HG03159 (cell line): ENCODE results near the gene FBXW10.
"Not testable (repeated sequence)": the region's sequence is repeated elsewhere in the genome, so short reads cannot be mapped to it uniquely, and the experiment has no call there.

ENCODE experiments used
- ATAC-seq: cut with Tn5 transposase; IDR thresholded peaks from one replicate; pipeline ENCODE4 v1.9.1; 2021; ENCODE audit warnings: mild to moderate bottlenecking, moderate library complexity; ENCODE audit not compliant: unreplicated experiment

Gene FBXW10

GRCh38 chr17:18743699-18744421 lies at the start of gene FBXW10:
TSS of gene FBXW10 (plus strand) at chr17:18744054. CDS start at chr17:18744245, 191 bp downstream.
- not testable (repeated sequence) for ATAC-seq

- ATAC-seq = not testable (repeated sequence)
Observed at GRCh38 chr17:18695143-18695542, 48.7 kb upstream of the FBXW10 start.

GRCh38 chr17:18698473-18699103 lies 45.3 kb upstream of the FBXW10 start:
- not testable (repeated sequence) for ATAC-seq

- ATAC-seq = not testable (repeated sequence)
Observed at GRCh38 chr17:18705955-18706354, 37.9 kb upstream of the FBXW10 start.

GRCh38 chr17:18708215-18708614 lies 35.6 kb upstream of the FBXW10 start:
- ATAC-seq = not testable (repeated sequence)

GRCh38 chr17:18712354-18712999 lies 31.4 kb upstream of the FBXW10 start:
- ATAC-seq = not testable (repeated sequence)

- ATAC-seq = not testable (repeated sequence)
Observed at GRCh38 chr17:18718643-18719427, 25.0 kb upstream of the FBXW10 start.

GRCh38 chr17:18719428-18720110 lies 24.3 kb upstream of the FBXW10 start:
- ATAC-seq = not testable (repeated sequence)

GRCh38 chr17:18721775-18722547 lies 21.9 kb upstream of the FBXW10 start:
- not testable (repeated sequence) for ATAC-seq

GRCh38 chr17:18722612-18723011 lies 21.2 kb upstream of the FBXW10 start:
- not testable (repeated sequence) for ATAC-seq

GRCh38 chr17:18723509-18723908 lies 20.3 kb upstream of the FBXW10 start:
- ATAC-seq = not testable (repeated sequence)

- not testable (repeated sequence) for ATAC-seq
Observed at GRCh38 chr17:18732438-18732837, 11.4 kb upstream of the FBXW10 start.

GRCh38 chr17:18733350-18733749 lies 10.5 kb upstream of the FBXW10 start:
- not testable (repeated sequence) for ATAC-seq

- not testable (repeated sequence) for ATAC-seq
Observed at GRCh38 chr17:18739616-18740391, 4.0 kb upstream of the FBXW10 start.

GRCh38 chr17:18741228-18741627 lies 2.6 kb upstream of the FBXW10 start:
- ATAC-seq = not testable (repeated sequence)

- not testable (repeated sequence) for ATAC-seq
Observed at GRCh38 chr17:18744726-18745125, 872 bp downstream of the FBXW10 start.

GRCh38 chr17:18746551-18746950 lies 2.7 kb downstream of the FBXW10 start:
- ATAC-seq = not testable (repeated sequence)

GRCh38 chr17:18747501-18747900 lies 3.6 kb downstream of the FBXW10 start:
- not testable (repeated sequence) for ATAC-seq

- ATAC-seq = not testable (repeated sequence)
Observed at GRCh38 chr17:18750242-18750641, 6.4 kb downstream of the FBXW10 start.
